Stimulated activated CD8-positive, alpha-beta memory T cell treated with anti-CD3 and anti-CD28 coated beads, Interleukin-15, amount 100 ng/mL, for 48 hours (primary cell): Measurements from ENCODE around the gene CACNA2D3.

Experiments
- DNase-seq, 2 donors: peaks; one replicate each; pipeline ENCODE4 v3.0.0-alpha.2; 2020; ENCODE audit warnings: low read depth in 2 of 2

The CACNA2D3 gene

DNA sequence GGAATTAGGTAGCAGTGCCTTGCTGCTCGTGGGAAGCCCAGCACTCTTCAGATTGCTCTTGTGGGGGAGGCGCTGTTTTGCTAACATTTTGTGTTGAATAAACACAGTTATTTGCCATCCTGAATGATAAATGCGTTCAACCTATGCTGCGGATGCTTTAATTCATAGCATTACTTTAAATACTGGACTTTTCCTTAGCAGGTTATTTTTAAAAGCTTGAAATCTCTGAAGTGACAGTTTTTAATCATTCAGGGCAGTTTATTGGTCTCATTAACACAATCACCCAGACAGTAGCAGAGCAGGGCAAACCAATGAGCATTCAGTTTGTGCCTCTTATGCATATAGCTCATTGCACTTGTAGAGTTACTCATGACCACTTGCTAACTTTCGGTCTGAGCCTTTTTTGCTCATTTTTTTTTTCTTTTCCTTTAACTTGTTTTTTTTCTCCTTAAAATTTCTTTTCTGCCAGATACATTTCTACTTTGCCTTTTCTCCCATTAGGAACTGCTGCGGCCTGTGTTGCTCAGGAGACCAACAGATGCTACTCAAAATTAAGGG lies 5.2 kb downstream of the CACNA2D3 start:
- DNase-seq, result no peak

DNA sequence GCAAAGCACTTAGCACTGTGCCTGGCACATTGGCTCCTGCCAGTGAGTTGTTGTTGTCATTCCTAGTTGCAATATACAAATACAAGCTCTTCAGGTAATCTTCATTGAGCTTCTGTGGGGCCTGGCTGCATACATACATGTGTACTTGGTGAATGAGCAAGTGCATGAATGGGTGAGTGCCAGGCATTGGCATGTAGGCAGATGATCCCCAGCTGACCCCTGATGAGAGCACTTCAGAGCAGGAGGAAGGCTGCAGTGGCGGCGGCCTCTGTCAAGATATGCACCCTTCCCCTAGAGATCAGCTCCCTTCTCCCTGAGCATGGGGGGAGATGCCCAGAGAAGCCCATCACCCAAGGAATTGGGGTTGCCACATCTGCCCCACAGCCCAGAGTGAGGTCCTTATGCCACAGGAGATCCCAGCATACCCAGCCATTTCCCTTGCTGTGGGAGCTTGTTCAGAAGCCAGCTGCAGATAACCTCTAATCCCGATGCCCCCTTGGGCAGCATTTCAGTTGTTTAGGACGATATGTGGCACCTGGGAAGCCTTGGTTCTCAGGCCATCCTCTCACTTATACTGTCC lies 8.8 kb downstream of the CACNA2D3 start:
- DNase-seq, result no peak

DNA sequence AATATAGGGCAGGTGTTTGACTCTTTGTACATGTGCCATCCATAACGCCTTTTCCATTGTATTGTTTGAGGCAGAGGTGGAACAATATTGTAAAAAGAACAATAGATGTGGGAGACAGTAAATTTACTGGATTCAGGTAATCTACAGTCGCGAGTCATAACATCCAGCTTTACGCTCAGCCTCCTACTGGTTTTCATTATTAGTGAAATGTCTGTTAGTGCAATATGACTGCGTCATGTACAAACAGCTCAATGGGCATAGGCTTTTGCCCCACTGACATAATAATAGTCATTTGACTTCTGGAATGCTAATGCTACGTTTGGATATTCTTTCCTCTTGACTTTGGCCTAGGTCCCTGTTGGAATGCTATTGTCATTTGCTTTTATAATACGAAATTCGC lies 9.5 kb downstream of the CACNA2D3 start:
- no peak for DNase-seq

DNA sequence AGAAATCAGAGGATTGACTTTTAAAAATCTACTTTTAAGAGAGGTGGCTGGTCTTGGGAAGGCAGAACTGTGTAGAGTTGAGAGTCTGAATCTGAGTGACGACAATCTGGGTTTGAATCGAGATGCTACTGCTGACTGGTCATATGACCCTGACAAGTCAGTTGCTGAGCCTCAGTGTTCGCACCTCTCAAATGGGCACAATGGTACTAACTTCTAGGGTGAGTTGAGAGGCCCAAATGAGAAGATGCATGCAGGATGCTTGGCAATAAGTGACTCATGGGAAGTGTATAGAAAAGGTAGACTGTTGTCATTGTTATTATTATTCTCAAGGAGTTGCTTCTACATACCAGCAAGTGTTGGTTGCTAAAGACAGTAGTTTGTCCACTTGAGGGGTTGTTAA lies 10.3 kb downstream of the CACNA2D3 start:
- no peak for DNase-seq

DNA sequence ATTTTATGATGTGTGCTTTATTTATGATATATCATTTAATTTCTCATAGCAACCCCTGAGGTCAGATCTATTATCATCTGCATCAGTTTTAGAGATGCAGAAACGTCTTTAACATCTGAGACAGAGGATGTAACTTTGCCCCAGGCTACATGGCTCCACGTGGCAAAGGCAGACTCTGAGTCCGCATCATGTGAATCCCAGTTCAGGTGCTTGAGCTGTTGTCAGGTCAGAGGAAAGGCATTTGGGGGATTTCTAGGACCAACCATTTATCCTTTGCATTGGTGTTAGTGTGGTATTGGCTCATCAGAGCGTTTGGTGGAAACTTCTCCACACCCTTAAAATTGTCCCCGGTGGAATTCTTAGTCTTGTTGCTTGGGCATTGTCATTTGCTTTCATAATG lies 10.8 kb downstream of the CACNA2D3 start:
- DNase-seq, result no peak

DNA sequence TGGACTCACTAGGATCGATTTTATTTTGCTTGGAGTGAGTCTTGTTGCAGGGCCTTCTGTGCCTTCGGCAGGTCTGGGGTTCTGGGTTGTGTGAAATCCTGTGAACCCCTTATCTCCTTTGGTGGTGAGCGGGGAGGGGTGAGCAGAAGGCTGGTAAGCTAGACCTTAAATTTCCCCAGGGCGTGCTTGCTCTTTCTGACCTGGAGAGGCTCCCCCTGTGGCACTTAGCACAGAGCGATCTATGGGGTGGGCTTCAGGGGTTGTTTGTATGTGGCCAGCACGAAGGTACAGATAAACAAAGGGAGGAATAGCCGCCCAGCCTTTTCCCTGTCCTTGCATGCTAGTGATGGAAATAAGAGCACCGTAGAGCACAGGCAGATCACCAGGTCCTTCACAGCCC lies 11.8 kb downstream of the CACNA2D3 start:
- DNase-seq, result no peak

DNA sequence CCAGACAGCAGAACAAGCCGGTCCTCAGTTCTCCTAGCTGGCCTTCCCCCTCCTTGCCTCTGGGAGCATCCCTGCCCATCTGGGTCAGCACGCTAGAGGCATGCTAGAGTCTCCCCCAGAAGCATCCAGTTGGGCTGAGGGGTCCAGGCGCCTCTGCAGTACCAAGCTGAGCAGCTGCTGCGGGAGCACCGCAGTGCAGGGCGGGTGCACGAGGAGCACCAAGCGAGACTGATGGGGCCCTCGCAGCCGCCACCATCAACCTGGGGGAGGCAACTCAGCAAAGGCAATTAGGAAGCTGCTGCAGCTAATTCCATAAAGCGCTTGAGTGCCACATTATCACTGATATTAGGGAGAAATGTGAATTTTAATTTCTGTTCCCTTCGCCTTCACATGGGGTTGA lies 12.4 kb downstream of the CACNA2D3 start:
- no peak for DNase-seq

DNA sequence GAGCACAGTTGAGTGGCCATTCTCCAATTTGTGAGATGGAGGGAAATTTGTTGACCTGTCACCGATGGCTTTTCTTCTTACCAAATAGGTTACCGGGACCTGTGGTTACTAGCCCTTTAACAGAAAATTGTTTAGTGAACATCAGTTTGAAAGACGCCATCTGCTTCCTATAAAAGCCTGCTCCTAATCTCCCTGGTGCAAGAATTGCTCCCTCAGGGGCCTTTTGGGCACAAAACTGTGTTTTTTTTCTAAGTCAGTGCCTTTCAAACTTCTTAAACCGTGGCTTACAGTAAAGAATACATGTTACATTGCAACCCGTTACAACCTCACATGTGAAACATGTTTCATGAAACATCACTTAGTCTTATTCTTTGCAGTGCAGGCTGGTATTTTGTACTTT lies 15.0 kb downstream of the CACNA2D3 start:
- no peak for DNase-seq

DNA sequence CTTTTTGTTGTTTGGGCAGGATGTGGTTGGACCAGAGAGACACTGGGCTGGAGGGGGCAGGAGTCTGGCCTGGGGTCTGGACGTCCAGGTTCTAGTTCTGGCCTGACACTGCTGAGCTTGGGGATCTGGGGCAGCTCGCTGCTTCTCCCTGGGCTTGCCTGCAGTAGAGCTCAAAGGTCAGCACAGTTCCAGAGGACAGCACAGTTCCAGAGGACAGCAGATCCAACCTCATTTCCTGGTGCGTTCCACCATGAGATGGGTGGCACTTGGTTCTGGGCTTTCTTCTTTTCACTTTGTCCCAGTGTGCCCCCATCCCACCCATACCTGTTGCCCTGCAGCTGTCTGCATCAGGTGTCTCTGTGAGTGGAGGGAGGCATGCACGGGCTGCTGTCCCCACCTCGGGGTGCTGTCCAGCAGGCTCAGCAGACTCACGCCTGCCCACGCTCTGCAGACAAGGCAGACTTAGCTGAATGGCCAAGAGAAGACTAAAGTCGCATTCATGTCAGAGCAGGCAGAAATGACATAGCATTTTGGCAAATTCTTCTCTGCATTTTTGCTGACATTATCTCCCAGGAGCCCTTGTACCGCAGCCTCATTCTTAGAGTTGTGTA lies 16.7 kb downstream of the CACNA2D3 start:
- no peak for DNase-seq

DNA sequence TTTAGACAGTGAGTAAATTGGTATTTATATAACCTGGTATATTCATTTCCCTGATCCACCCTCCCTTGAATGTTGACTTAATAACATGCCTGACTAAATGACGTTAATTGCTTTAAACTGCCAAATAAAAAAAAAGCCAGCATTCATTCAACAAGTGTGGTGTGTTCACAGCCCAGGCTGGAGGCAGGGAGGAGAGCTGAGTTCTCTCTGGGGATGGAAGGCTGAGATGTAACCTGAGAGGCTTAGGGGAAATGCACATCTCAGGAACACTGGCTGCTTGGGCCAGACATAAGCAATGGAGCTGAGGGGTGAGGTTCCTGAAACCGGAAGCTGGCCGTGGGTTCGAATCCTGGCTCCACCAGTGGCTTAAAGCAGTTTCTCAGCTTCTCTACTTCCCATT lies 17.3 kb downstream of the CACNA2D3 start:
- DNase-seq, result no peak

DNA sequence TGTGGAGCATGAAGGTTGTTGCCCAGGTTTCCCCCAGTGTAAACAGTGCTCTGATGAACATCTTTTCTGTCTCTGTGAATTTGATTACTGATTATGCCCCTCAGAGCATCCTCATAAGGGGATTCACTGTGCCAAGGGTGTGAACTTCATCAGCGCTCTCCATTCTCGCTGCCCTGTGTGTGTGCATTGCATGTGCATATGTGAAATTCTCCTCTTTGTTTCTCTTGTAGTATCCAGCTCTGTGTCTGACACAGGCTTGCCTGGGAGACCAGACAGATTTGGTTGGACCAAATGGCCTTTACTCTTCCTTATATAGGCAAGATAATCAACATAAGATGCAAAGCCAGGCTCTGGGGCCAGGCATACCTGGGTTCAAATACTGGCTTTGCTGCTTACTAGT lies 21.9 kb downstream of the CACNA2D3 start:
- no peak for DNase-seq

DNA sequence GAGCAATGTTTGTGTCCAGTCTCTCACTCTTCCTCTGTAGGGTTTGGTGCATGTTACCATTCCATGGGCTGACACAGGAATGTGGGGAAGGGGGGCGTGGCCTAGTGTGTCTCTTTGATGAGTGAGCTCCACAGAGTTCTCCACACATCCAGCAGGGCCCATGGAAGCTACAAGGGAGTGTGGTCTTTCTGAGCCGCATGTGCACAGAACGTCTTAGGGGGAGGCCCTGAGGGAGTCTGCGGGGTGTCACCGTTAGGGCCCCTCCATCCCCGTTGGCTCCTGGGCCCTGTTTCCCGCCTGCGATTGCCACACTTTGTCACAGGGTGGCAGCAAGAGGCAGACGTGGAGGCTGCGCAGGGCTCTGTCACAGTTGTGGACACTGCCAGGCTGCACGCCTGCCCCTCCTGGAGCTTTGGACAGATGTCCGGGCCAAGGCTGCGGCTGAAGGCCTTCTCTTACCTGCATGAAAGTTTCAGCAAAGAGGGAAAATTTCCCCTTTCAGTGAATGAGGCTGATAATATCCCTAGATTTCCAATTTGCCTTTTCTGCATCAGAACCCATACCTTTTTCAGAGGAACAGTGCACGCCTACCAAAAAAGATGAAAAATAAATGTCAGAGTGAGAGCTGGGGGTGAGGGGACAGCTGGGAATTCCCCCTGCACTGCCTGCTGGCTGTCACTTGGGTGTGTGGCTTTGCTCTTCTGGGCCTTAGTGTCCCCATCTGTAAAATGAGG lies 24.3 kb downstream of the CACNA2D3 start:
- DNase-seq, result no peak

DNA sequence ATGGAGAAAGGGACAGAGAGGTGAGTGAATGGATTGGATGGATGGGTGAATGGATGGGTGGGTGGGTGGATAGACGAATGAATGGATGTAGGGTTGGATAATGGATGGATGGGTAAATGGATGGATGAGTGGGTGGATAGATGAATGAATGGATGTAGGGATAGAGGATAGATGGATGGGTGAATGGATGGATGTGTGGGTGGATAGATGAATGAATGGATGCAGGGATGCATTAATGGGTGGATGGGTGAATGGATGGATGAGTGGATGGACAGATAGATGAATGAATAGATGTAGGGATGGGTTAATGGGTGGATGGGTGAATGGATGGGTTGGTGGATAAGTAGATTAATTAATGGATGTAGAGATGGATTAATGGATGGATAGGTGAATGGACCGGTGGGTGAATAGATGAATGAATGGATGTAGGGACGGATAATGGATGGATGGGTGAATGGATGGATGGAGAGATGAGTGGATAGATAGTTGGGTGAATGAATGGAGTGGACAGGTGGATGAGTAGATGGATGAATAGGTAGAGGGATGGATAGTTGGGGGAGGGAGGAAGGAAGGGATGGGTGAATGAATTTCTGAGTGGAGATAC lies 28.6 kb downstream of the CACNA2D3 start:
- DNase-seq, result no peak

DNA sequence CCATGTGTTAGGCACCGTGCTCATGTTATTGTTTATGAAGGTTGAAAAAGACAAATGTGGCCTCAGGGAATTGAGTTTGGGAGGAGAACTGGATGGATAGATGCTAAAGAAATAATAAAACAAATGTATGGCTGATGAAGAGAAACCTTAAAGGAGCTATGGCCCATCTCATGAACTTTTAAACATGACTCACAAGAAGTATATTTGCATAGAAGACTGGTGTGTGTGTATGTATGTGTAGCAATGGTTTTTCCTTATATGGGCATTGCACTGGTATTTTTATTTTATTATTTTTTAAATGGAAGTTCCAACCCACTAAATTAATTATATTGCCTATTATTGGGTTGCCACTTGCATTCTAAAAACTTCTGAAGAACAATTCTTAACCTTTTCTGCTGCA lies 31.1 kb downstream of the CACNA2D3 start:
- DNase-seq, result no peak

DNA sequence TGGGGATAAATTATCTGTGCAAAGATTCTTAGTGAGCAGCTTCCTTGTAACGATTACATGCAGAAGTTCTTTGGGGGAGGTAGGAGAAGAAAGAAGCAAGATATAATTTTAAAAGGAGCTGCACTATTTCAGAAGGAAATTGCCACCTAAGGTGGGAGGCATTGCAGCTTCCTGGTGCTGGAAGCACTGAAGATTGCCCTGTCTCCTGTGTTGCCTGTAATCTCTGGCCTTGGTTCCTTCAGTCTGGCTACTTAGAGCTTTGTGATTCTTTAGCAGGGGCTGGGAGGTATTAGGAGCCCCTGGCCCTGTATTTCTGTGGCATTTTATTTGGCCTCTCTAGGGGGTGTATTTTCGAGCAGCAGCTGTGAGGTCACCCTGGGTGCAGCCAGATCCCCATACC lies 35.5 kb downstream of the CACNA2D3 start:
- DNase-seq, result no peak

DNA sequence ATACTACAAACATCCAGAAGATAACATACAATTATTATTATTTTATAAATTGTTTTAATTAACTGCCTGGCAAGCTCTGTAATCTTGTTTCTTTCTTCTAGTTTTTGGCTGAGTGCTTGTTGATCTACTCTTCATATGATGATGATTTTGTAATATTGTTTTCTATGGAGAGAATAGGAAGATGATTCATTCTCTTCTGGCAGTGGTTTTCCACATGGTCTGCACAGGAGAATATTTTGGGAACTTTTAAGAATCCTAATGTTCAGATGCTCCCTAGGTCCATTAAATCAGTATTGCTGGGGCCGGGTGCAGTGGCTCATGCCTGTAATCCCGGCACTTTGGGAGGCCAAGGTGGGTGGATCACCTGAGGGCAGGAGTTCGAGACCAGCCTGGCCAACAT lies 37.6 kb downstream of the CACNA2D3 start:
- DNase-seq, result no peak

DNA sequence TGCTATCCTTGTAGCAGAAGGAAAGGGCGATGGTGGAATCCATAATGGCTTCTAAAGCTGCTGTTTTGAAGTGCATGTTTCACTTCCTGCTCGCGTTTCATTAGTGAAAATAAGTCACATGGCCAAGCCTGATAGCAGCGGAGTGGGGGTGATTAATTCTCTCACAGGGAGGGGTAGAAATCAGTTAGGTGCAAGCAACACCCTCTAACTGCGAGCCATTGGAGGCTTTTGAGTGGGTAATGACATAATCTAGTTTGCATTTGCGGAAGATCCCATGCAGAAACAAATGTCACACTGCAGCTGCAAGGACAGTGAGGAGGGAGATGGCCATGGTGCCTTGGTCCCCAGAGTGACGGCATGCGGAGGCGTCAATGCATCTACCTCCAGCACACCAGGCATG lies 41.1 kb downstream of the CACNA2D3 start:
- DNase-seq, result no peak

DNA sequence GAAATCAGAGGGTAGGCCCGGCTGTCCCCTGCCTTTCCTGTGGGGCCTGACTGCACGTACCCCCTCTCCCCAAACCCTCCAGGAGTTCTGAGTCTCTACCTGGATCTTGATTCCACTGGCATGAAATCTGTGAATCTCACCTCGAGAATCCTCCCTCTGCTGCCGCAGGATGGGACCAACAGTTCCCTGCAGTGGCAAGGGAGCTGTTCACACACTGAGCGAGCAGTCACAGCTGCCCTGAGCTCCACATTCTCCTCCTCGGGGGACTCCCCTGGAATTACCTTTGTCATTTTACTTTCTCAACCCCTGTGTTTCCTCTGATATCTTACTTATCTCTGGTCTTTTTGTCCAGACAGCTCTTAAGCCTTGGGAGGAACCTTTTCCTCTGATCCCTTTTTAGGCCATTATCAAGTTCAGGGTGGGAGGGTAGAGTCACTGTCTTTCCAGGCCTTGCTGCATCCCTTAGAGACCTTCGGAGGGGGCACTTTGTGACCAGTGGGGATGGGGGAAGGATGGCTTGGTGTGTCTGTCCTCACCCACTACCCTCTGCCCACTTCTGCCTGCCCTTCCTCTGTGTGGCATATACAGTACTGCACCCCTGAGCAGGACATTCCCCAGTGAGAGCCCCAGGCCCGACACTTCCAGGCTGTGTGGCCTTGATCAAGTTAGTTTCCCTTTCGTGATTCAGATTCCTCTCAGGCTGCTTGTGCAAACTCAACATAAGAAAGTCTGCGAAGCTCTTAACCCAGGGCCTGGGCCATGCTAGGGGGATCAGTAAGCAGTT lies 42.0 kb downstream of the CACNA2D3 start:
- DNase-seq, result no peak

DNA sequence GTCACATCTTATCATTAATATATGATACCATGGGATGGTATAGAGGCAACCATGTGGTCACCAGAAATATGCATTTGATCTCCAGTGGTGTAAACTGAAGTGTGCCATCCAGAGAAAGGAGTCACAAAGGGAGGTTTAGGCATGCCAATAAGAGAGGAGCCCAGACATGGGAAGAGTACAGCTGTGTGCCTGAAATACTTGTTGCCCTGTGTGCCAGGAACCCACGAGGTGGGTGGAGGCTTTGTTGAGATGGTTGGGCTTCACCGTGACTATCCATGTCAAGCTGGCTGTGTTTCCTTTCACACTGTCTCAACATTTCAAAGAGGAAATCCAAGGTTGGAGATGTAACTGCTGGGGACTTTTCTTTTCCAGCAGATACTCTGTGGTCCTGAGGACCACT lies 43.5 kb downstream of the CACNA2D3 start:
- no peak for DNase-seq

DNA sequence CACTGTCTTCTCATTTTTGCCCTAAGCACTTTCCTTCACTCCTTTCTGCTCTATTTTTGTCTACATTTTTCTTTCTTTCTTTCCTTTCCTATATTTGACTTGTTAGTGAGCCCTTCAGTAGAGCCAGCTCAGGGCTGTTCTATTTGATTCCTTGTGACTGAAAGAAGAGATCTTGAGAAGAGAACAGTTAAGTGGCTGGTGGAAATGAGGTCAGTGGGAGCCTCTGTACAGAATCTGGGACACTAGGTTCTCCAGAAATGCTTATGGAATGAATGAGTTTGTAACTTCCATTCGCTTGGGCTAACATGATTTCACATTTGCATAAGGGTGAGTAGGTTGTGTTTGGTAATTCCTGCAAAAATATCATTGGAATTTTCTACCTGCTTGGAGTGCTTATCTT lies 45.6 kb downstream of the CACNA2D3 start:
- DNase-seq, result no peak

DNA sequence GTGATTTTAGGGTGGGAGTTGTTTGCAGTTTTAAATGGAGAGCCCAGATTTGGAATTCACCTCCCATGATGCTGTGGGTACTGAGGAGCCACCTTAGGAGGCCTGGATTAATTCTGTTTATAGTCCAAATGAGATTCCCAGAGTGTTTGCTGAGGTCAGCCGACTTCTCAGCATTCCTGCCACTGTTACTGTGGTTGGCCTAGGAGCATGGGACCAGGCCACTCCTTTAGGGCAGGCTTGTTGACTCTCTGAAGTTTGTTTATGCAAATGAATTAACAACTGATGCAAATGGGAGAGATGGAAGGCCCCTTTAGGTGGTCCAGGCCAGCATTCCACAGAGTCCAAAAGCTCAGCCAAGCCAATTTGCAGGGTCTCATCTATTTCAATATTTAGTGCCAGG lies 46.1 kb downstream of the CACNA2D3 start:
- DNase-seq, result no peak

DNA sequence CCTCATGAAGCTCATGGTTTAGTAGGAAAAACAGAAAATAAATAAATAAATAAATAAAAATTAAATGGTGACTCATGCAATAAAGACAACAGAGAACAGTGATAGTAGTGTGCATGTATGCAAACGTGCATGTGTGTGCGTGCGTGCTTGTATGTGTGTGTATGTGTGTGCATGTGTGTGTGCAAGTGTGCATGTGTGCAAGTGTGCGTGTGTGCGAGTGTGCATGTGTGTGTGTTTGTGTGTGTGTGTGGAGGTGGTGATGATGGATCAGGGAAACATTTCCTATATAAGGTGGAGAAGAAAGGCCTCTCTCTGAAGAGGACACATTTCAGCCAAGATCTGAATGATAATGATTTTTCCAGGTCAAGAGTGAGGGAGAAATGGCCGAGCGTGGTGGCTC lies 47.2 kb downstream of the CACNA2D3 start:
- DNase-seq, result no peak
